ENCODE data around the gene LARGE1.

- no peak for TF ChIP-seq POLR2A (IDR thresholded peaks at IDR 0.05; ENCODE audit: low read depth, low read length)
- no peak for TF ChIP-seq SPI1 (IDR thresholded peaks at IDR 0.05; ENCODE audit: low read depth, low read length)
- no peak for TF ChIP-seq POLR2AphosphoS5 (IDR thresholded peaks at IDR 0.05; ENCODE audit: low read depth, low read length)
- TF ChIP-seq PAX5 (IDR thresholded peaks at IDR 0.05; ENCODE audit: insufficient read depth, low read length, severe bottlenecking) = no peak
- TF ChIP-seq TAF1 (IDR thresholded peaks at IDR 0.05; ENCODE audit: low read depth, low read length) = no peak
- TF ChIP-seq POU2F2 (IDR thresholded peaks at IDR 0.05; ENCODE audit: low read depth, low read length) = no peak
These were observed 229.1 kb downstream of the LARGE1 start for GRCh38 chr22:33691057-33691630.
